GM15510 (cell line): Measurements from ENCODE around the gene SLC6A7.

Experiments
- POLR2A ChIP-seq: IDR thresholded peaks from 3 replicates; pipeline ENCODE4 v1.6.1; 2011; ENCODE audit warnings: borderline replicate concordance; ENCODE audit not compliant: insufficient read length; ENCODE audit errors: extremely low read depth

Gene SLC6A7

DNA sequence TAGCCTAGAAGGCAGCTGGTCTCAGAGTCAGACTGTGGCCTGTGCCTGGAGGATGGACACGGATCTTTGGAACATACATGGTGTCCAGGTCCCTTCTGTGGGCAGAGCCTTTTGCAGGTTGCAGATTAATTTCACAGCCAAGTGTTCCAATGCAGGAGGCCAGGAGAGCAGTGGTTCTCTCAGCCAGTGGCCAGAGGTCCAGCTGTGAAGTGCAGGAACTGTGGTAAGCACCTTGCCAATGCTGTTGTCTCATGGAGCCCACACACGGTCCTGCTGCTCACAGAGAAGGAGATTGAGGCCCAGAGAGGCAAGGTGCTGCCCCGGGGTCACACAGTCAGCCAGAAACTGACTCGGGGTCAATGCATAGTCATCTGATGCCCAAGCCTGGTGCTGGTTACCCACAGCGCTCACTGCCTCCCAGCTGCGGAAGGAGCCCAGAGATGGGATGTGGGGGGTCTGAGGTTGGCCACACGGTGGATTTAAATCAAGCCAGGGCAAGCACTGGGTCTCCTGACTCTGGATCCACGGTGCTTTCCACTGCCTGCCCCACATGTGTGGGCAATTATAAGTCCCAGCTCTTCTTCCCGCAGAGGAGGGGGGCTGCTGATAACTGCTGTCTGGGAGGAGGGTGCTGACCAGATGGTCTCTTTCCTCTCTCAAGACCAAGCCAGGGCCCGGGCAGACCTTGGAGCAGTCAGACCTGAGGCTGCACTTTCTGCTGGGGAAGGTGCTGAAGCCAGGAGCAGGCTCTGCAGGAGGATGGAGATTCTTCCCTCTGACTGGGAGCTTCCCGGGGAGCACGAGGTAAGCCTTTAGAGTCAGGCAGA, 37.0 kb upstream of the SLC6A7 start:
- TF ChIP-seq POLR2A, result no peak

DNA sequence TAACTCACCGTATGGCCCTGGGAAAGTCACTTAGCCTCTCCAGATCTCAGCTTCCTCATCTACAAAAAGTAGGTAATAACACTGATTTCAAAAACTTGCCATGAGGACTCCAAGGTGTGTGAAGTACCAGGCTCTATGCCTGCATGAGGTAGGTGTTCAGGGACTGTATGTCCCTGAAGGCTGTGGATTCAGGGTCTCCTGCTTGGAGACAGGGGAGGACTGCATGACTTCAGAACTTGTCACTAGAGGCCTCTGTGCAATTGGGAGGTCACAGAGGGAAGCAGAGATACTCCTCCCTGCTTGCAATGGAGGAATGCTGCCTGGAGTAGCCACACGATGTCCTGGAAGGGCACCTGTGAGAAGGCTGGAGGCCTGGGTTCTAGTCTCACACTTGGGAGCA, 36.4 kb upstream of the SLC6A7 start:
- no peak for TF ChIP-seq POLR2A

DNA sequence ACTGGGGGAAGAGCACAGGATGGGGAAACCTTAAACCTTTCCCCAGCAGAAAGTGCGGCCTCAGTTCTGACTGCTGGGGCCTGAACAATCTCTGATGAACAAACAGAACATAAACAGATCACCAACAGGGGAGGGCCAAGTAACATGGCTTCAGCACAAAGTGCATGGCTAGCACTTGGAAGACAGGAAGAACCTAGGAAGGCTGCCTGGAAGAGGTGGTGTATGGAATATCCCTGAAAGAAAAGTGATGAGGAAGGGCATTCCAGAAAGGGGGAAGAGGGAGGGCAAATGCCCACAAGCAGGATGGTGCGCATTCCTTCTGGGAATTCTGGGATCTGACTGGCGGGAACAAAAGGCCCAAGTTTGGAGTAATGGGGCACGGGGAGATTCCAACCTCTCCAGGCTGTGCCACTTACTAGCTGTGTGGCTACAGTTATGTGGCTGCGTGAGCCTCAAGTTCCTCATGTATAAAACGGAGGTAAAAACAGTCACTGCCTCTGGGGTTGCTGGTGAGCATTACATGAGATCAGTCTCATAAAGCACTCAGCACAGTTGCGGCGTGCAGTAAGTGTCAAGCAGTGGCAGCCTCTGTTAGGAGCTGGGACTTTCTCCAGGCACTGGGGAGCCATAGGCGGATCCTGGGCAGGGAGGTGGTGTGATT, 35.8 kb upstream of the SLC6A7 start:
- TF ChIP-seq POLR2A, result no peak

DNA sequence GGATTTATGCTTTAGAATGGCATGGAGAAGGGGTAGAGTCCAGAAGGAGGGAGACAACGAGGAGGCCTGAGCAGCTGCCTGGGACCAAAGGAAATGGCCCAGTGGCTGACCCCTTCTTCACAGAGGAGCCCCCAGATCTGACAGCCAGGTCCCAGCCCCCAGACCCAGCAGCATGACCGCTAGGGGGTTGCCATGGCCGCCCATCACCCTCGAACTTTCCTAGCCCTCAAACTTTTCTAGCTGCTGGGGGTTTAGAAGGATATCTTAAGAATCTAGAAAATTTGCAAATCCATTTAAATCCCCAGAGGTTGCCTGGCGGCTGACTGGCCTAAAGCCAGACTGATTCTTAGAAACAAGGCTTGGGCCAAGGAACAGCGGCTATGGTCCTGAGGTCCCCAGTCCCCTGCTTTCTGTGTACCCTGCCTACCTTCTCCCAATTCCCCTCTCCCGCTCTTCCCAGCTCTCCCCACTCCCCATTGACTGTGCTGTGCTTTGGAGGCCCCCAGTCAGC, 35.2 kb upstream of the SLC6A7 start:
- TF ChIP-seq POLR2A, result no peak

DNA sequence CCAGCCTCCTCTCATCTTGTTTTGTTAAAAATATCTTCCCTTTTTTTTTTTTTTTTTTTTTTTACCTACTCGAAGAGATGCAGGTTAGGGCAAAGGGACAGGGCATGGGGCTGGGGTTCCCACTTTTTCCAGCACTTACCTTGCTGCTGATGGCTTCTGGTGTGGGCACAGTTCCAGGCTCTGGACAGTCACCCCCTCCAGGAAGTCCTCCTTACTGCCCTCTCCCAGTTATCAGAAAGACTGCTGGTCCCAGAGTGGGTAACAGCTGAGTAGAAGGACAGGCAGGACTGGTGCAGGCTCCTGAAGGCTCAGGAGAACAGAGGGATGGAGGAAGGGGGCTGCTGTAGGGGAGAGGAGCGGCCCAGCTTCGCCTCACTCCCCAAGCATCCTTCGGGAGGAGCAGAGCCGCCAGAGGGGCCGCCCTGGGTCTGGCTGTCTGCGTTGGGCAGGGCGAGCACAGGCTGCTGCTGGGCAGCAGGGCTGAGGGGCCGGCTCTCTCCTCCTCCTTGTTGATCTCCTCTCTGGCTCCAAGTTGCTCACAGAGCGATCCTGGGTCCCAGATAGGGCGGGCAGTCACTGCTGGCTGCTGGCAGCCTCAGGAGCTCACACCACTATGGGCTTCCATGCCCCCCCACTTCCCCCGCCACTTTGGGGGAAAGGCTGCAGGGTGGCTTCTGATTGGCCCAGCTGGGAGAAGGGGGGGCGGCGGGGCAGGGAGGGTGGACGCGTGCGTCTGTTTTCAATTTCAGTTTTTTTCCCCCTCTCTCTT, 34.4 kb upstream of the SLC6A7 start, which contains the start of gene PDGFRB:
TSS of gene PDGFRB (minus strand) at position 588 of the 769 bp plus-strand sequence. CDS start 18,798 bp downstream, outside the sequence.
- no peak for TF ChIP-seq POLR2A

DNA sequence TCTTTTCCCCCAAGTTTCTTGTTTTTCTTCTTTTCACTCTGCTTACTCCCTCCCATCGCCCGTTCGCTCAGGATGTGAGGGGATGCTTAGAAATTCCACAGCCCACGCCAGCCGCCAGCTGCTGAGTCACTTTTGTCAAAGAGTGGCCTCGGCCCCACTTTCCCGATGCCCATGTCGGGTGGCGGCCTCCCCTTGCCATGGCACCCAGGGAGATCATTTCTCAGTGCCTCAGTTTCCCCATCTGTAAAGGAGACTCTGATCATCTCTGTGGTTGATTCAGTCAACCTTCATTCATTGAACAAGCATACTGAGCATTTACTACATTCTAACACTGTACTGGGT, 33.9 kb upstream of the SLC6A7 start:
- TF ChIP-seq POLR2A, result no peak

DNA sequence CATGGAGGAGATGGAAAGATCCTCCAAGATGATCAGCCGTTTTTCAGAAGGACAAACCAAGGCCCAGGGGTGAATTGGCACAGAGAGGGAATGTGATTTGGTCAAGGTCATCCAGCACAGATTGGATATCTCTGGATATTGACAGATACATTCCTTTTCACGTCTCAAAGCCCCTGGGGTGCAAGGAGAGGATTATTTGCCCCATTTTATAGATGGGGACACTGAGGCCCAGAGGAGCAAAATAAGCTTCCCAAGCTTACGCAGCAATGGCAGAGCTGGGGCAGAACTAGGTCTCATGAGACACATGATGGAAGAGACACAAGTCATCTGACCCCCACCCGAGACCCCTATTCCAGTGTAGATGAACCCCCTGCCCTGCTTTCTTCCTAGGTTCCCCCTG, 33.3 kb upstream of the SLC6A7 start:
- no peak for TF ChIP-seq POLR2A

DNA sequence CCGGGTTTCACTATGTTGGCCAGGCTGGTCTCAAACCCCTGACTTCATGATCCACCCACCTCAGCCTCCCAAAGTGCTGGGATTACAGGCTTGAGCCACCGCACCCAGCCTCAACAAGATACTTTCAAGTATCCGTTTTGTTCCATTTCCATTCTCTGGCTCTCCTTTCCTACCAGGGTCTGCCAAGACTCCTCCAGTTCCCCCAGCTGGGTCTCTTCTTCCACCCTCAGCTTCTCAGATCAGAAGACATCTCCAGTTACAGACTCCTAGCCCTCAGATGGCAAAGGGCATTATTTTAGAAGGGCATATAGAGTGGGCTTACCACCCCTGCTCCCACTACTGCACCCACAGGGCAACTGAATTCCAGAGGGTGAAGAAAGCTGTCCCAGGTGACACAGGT, 32.7 kb upstream of the SLC6A7 start:
- no peak for TF ChIP-seq POLR2A

DNA sequence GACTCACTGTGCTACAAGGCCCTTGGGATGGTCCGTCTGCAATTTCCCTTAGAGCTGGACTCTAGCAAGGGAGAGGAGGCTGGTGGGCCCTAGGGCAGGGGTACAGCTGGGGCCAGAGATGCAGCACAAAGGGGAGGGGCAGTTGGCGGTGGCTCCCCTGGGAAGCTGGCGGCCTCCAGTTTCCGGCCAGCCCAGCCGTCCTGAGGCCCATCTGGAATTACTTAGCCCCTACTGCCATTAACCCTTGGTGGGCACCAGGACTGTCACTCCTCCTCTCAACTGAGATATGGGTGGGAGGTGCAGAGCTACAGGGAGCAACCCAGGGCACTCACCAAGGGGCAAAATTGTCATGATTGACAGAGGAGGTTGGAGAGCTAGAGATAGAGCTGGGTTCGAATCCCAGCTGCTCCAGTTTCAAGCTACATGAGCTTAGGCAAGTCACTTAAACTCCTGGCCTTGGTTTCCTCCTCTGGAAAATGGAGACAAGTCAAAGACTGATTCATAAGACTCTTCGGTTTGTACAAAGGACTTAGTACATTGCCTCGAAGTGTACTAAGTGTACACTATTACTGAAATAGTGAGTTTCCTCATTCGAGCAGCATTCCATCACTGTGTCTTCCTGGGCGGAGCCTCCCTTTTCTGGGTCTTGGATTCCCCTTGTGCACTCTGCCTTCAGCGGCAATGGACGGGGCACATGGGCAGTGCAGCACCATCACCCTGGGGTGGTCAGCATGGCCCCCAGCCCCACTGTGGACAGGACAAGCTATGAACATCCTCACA, 31.5 kb upstream of the SLC6A7 start:
- TF ChIP-seq POLR2A, result no peak

DNA sequence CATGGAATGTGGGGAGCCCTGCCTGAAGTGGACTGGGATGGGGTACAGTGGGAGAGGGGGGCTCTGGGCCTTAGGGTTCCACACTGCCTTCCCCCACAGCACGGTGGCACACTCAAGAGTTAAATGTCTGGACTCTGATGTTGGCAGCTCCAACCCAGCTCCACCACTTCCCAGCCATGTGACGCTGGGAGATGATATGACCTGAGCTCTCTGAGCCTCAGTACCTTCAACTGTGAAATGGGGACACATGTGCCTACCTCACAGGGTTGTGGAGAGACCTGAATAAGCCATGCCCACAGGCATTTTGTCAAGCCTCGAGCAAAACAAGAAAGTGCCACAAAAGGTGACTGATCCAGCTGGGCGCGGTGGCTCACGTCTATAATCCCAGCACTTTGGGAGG, 30.8 kb upstream of the SLC6A7 start:
- TF ChIP-seq POLR2A, result no peak

DNA sequence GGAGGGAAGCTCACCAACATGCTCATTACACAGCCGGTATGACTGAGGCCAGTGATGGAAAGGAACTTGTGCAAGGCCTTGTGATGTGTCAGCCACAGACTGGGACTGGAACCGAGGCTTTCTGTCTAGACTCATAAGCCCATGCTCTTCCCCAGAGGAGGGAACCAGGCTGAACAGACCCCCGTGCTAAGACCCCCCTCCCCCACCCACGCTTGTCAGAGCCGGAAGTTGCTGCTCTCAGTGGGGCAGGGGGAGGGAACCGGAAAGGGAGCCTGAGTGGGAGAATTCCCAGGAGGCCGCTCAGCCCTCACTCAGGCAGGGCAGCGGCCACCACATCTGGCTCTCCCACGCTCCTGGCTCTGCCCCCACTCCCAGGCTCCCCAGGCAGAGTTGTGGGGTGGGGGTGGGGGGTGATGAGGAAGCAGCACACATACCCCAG, 30.1 kb upstream of the SLC6A7 start:
- no peak for TF ChIP-seq POLR2A

DNA sequence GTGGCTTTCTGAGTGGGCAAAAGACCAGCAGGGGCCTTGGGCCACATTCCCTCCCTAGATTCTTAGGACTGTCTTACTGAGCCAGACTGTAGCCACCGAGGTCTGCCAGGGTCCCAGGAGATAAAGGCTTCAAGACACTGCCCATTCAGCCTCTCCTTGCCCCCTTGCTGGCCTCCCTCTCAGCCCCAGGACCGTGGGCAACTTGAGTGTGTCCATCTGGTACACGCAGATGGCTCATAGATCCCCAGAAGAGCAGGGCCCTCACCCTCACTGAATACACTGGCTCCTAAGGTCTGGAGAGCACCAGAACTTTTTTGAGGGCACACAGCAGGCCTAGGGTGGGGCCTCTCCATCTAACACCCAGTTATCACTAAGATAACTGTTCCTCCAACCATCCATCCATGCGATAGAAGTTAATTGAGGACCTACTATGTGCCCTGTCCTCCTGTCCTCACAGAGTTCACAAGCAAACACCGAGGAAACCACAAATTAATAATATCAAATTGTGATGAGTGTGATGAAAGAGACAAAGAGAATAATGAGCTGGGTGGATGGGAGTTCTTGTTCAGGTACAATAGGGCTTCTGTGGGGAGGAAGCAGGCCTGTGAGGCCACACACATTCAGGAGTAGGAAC, 29.3 kb upstream of the SLC6A7 start:
- TF ChIP-seq POLR2A, result no peak

DNA sequence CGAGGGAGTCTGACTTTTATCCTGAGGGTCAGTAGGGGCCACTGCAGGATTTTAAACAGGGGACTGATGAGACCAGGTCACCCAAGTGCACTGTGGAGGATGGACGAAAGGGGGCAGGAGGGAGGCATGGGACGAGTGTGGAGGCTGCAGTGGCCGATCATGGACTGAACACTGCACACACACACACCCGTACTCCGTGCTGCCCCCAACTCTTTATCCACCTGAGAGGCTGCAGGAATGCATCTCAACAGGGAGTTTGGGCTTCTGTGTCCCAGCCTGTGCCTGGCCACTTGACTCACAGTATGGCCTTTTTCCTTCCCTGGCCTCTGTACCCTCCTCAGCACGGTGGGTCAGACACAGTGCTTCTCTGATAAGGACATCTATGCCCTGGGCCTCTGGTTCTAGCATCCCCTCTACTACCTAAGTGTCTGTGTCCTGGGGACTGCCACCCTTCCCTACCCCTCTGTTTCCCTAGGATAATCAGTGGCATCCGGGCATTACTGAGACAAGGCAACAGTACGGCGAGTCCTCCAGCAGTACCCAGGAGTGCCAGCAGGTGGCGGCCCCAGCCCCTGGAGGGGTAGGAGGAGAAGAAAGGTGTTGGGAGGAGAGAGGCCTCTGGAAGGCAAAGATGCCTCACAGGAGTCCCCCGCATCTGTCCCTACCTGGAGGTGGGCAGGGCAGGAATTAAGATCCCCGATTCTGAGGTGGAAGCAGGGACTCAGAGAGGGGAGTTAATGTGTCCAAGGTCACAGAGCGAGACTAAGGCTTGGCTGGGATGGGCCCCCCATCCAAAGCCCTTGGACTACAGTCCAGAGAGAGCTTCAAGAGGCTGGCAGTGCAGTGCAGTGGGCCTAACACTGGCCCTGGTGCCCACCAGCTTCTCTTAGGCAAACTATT, 28.4 kb upstream of the SLC6A7 start:
- no peak for TF ChIP-seq POLR2A
